Adrenal gland (tissue), 12 donors: ENCODE measurements around the gene SLC9A4. TPM values are rescaled to one million over a fixed set of nuclear protein-coding genes. Genes with fewer than 3 reads are reported as not detected.

ENCODE experiments used
- DNase-seq, 7 donors: peaks; one replicate each; pipeline ENCODE4 v3.0.0-alpha.2; 2019 to 2020
- H3K27ac ChIP-seq, 5 donors: fragments of 200-600 bp; sonication (generic) in 4 of 5; 1 replicate in 3 of 5; 2 replicates in 2 of 5; pipeline versions ENCODE4 v1.5.1 to v1.8.0; 2016 to 2020; ENCODE audit warnings: mild to moderate bottlenecking in 1 of 5
- H3K27me3 ChIP-seq: fragments of 200-600 bp; 2 replicates; pipeline ENCODE4 v1.8.0; 2021
- H3K36me3 ChIP-seq, 2 donors: fragments of 200-600 bp; replicated peaks in 1 of 2; 1 replicate in 1 of 2; 2 replicates in 1 of 2; pipeline versions ENCODE4 v1.5.1 to v1.8.0; 2018 to 2022
- H3K4me1 ChIP-seq, 2 donors: fragments of 200-600 bp; replicated peaks in 1 of 2; 1 replicate in 1 of 2; 2 replicates in 1 of 2; pipeline versions ENCODE4 v1.5.1 to v1.8.0; 2018 to 2021
- H3K4me3 ChIP-seq, 4 donors: fragments of 200-600 bp; sonication (generic) in 3 of 4; one replicate each; pipeline ENCODE4 v1.5.1; 2016 to 2018
- H3K9me3 ChIP-seq, 3 donors: fragments of 200-600 bp; sonication (generic) in 1 of 3; replicated peaks in 1 of 3; 1 replicate in 2 of 3; 2 replicates in 1 of 3; pipeline versions ENCODE4 v1.5.1 to v1.8.0; 2016 to 2021
- CTCF ChIP-seq, 6 experiments: fragments of 450-650 bp in 4 of 6; fragments of 200-600 bp in 2 of 6; sonication (generic) in 1 of 6; IDR thresholded peaks; 1 replicate in 5 of 6; 2 replicates in 1 of 6; pipeline versions ENCODE4 v1.5.1 to v1.8.0; 2016 to 2021; ENCODE audit warnings: antibody characterized with exemption in 6 of 6, mild to moderate bottlenecking in 2 of 6, moderate library complexity in 1 of 6
- POLR2A ChIP-seq, 2 donors: fragments of 450-650 bp; IDR thresholded peaks; one replicate each; pipeline ENCODE4 v1.6.1; 2017; ENCODE audit warnings: antibody characterized with exemption in 2 of 2, mild to moderate bottlenecking in 2 of 2, moderate library complexity in 1 of 2
- WGBS, 4 donors: extraction: QIAGEN DNeasy Blood & Tissue Kit in 2 of 4; methylation state at CpG; one replicate each; pipeline versions ENCODE4 v1.1.5 to v1.1.7; 2013 to 2017; 5-methylcytosine and 5-hydroxymethylcytosine counted together
- intact Hi-C, 2 donors: fragments of 100-400 bp; cut with DNase I; formaldehyde crosslinking; loops; one replicate each; pipeline versions ENCODE4 v1.14.1 to v1.15.0; 2022 to 2023
- polyA plus RNA-seq, 3 donors: library from polyadenylated mRNA; stranded (reverse); fragments of 200-250 nt in 2 of 3; fragments of 350-450 nt in 1 of 3; fragmentation: Illumina TruSeq in 1 of 3; extraction: RNeasy Lipid Tissue Mini Kit (QIAGEN cat#74804) in 1 of 3; gene quantifications; one replicate each; pipeline ENCODE4 v1.2.3, GENCODE V29; 2013 to 2014
- total RNA-seq, 9 donors: library from RNA; depleted of rRNA in 4 of 9; stranded (reverse); fragments of >200 nt in 4 of 9; fragments of 120-200 nt in 1 of 9; fragmentation: NEBNext Ultra II Directional in 1 of 9; extraction: Animal tissue kit (Norgen Biotek cat#: 25700) in 1 of 9; gene quantifications; one replicate each; pipeline versions ENCODE4 v1.1.0 to v1.2.4, GENCODE V29; 2013 to 2023
- donor health status: healthy with polysubstance abuse.
- donor health status: Bipolar disorder and iron deficiency.
- donor health status: DM: yes; HTN: yes; CAD: no.
- donor health status: DM: no; HTN: no; CAD: no.
- donor health status: DM: no; HTN: no; CAD: no.
- donor health status: DM: yes; HTN: yes; CAD: no.

SLC9A4 gene
- total and polyA plus RNA-seq, 12 donors = 0.17 TPM; not detected in 11

- H3K4me3 ChIP-seq = no peak overlapping the region
- TF ChIP-seq CTCF (IDR thresholded peaks at IDR 0.05) = no peak
- TF ChIP-seq POLR2A (IDR thresholded peaks at IDR 0.05) = no peak
- intact Hi-C loops = no loop called here
- WGBS, 4 donors = 76 to 86% (median 84%) methylated on average over 4 to 6 of the region's 6 CpGs
- no peaks in the 10 kb centered on the region for H3K9me3 ChIP-seq
- no peak for DNase-seq
- no peaks in the 10 kb centered on the region for H3K36me3 ChIP-seq
- H3K4me1 ChIP-seq = no peaks in the 10 kb centered on the region
- no peak overlapping the region for H3K27ac ChIP-seq
- H3K27me3 ChIP-seq = no peaks in the 10 kb centered on the region
Observed at GRCh38 chr2:102483086-102483485, 10.1 kb downstream of the SLC9A4 start.

- TF ChIP-seq CTCF (IDR thresholded peaks at IDR 0.05) = no peak
- no peak for TF ChIP-seq POLR2A (IDR thresholded peaks at IDR 0.05)
- Histone ChIP-seq H3K27ac (no peak overlapping the region), H3K4me3 (no peak overlapping the region), H3K36me3 (no peaks in the 10 kb centered on the region), H3K27me3 (no peaks in the 10 kb centered on the region), H3K4me1 (no peaks in the 10 kb centered on the region), H3K9me3 (no peaks in the 10 kb centered on the region)
- WGBS, 4 donors = 80 to 95% (median 84%) methylated on average over 5 to 6 of the region's 6 CpGs
- intact Hi-C loops = no loop called here
- no peak for DNase-seq
Observed at GRCh38 chr2:102484310-102485061, 11.5 kb downstream of the SLC9A4 start.

GRCh38 chr2:102485147-102485785 is 12.2 kb downstream of the SLC9A4 start:
- Histone ChIP-seq H3K27me3 (no peaks in the 10 kb centered on the region), H3K4me1 (no peaks in the 10 kb centered on the region), H3K27ac (no peak overlapping the region), H3K4me3 (no peak overlapping the region), H3K36me3 (no peaks in the 10 kb centered on the region), H3K9me3 (no peaks in the 10 kb centered on the region)
- DNase-seq = no peak
- 77 to 81% (median 78%) methylated on average over 5 of the region's 5 CpGs for WGBS, 4 donors
- TF ChIP-seq POLR2A (IDR thresholded peaks at IDR 0.05) = no peak
- no peak for TF ChIP-seq CTCF (IDR thresholded peaks at IDR 0.05)
- intact Hi-C loops = no loop called here

- no peak overlapping the region for H3K4me3 ChIP-seq
- TF ChIP-seq POLR2A (IDR thresholded peaks at IDR 0.05) (no peak), CTCF (IDR thresholded peaks at IDR 0.05) (no peak)
- no peaks in the 10 kb centered on the region for H3K27me3 ChIP-seq
- no peak for DNase-seq
- 73 to 100% (median 94%) methylated on average over 1 of the region's 1 CpG for WGBS, 4 donors
- H3K27ac ChIP-seq = no peak overlapping the region
- no peaks in the 10 kb centered on the region for H3K36me3 ChIP-seq
- H3K4me1 ChIP-seq = no peaks in the 10 kb centered on the region
- no peaks in the 10 kb centered on the region for H3K9me3 ChIP-seq
- intact Hi-C loops = no loop called here
Observed at GRCh38 chr2:102486941-102487702, 14.1 kb downstream of the SLC9A4 start.
